Measurements from ENCODE around the gene ACADVL. TPM values are rescaled to one million over a fixed set of nuclear protein-coding genes. Genes with fewer than 3 reads are reported as not detected.
"Not testable (repeated sequence)": the region's sequence is repeated elsewhere in the genome, so short reads cannot be mapped to it uniquely, and the experiment has no call there.

ACADVL gene
- total and polyA plus RNA-seq, 7 experiments from 2014 or later, result 75.3 to 390 (median 335) TPM

DNA sequence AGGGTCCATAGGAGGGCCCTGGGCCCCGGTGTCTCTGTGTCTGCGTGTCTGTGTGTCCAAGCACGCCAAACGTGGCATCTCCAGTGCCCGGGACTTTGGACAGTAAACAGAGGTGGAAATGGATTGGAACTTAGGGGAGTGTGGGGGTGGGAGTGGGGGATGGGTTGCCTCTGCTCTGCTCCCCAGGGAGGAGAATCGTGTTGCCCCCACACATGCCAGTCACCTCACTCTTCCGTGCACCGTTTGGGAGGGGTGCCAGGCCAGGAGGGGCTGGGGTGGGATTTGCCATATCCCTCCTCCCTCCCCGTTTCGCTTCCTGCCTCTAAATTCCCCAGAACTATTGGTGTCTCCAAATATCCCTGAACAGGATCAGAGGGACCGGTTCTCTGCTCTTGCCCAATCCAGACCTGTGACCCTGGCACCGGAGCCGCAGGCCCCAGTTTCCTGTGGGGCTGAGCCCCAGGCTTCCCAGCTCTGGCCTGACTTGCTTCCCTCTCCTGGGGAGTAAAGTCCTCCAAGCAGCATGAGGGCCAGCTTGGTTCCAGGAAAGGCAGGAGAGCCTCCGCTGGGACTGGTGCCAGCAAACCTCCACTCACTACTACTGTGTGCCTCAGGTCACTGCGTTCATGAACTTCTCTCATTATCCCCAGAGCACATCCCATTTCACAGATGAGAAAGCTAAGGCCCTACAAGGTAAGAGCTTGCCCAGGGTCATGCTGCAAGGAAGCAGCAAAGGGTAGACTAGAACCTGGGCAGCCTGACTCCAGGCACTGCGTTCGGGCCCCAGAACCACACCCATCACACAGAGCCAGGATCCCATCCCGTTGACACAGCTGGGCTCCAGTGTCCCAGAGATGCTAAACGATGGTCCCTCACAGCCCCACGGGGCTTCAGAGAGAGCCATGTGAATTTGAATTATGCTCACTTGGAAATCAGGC is 40.2 kb upstream of the ACADVL start, which contains the start of gene ASGR1:
Gene ASGR1, minus strand, starts transcription at position 54 of the 938 bp plus-strand sequence. CDS start 807 bp downstream, outside the sequence.
- Mint-ChIP-seq H3K27me3 (peaks cover 0 to 13% (median 8%) of the 10 kb centered on the region in 5 donors), H3K4me1 (peaks cover 0 to 13% (median 10%) of the 10 kb centered on the region in 7 donors), H3K9me3 (no peaks in the 10 kb centered on the region), H3K27ac (no peak within 1 kb of the TSS), H3K4me3 (peak within 1 kb of the TSS in 7 of 10 donors; percentile 53 to 83 (median 79)), H3K36me3 (no peaks in the 10 kb centered on the region)
- Histone ChIP-seq H3K9me3 (ENCODE audit: control insufficient read depth in 2 of 3, low read length in 3 of 3) (no peaks in the 10 kb centered on the region), H3K4me3 (ENCODE audit: low read length) (no peak within 1 kb of the TSS), H3K36me3 (ENCODE audit: control insufficient read depth in 2 of 3, insufficient read depth in 3 of 3, low read length in 3 of 3) (no peaks in the 10 kb centered on the region), H3K27me3 (ENCODE audit: control insufficient read depth in 2 of 2, insufficient read depth in 2 of 2, low read length in 2 of 2) (no peaks in the 10 kb centered on the region), H3K27ac (ENCODE audit: low read depth, low read length) (no peak within 1 kb of the TSS), H3K4me1 (ENCODE audit: control insufficient read depth in 2 of 2, insufficient read depth in 2 of 2, low read length in 2 of 2) (peaks cover 9 to 16% of the 10 kb centered on the region in 2 donors)
- CTCF ChIA-PET, result interaction anchor here (0.5 kb wide), 1 partner anchor 177 kb away, joined by 3 read pairs; no protein-coding TSS in a partner anchor
- no peak for DNase-seq
- POLR2A ChIA-PET, result no interaction called here
- ATAC-seq, result no peak
- intact Hi-C loops (cut with micrococcal nuclease), result no loop called here

DNA sequence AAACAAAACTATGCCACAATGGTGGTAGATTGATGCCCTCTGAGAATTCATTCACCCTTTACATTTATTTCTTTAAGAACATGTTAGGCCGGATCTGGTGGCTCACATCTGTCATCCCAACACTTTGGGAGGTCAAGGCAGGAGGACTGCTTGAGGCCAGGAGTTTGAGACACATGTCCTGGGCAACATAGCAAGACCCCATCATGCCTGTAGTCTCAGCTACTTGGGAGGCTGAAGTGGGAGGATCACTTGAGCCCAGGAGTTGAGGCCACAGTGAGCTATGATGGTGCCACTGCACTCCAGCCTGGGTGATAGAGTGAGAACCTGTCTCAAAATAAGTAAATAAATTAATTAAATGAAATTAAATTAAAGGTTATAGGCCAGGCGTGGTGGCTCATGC is 37.6 kb upstream of the ACADVL start:
- H3K9me3 ChIP-seq (ENCODE audit: control insufficient read depth in 2 of 3, low read length in 3 of 3); intact Hi-C loops (cut with micrococcal nuclease); POLR2A ChIA-PET; ATAC-seq; H3K27ac ChIP-seq (ENCODE audit: low read depth, low read length); H3K9me3 Mint-ChIP-seq; DNase-seq; H3K27ac Mint-ChIP-seq; H3K27me3 ChIP-seq (ENCODE audit: control insufficient read depth in 2 of 2, insufficient read depth in 2 of 2, low read length in 2 of 2); H3K36me3 Mint-ChIP-seq; H3K4me3 ChIP-seq (ENCODE audit: low read length); H3K4me3 Mint-ChIP-seq; H3K36me3 ChIP-seq (ENCODE audit: control insufficient read depth in 2 of 3, insufficient read depth in 3 of 3, low read length in 3 of 3): not testable (repeated sequence)
- H3K4me1 Mint-ChIP-seq, result peaks cover 6 to 18% (median 15%) of the 10 kb centered on the region in 7 donors
- H3K27me3 Mint-ChIP-seq, result peaks cover 0 to 13% (median 8%) of the 10 kb centered on the region in 5 donors
- H3K4me1 ChIP-seq (ENCODE audit: control insufficient read depth in 2 of 2, insufficient read depth in 2 of 2, low read length in 2 of 2), result peaks cover 7 to 11% of the 10 kb centered on the region in 2 donors
- CTCF ChIA-PET, result interaction anchor here (0.6 kb wide), 1 partner anchor 131 kb away, joined by 4 read pairs; no protein-coding TSS in a partner anchor

DNA sequence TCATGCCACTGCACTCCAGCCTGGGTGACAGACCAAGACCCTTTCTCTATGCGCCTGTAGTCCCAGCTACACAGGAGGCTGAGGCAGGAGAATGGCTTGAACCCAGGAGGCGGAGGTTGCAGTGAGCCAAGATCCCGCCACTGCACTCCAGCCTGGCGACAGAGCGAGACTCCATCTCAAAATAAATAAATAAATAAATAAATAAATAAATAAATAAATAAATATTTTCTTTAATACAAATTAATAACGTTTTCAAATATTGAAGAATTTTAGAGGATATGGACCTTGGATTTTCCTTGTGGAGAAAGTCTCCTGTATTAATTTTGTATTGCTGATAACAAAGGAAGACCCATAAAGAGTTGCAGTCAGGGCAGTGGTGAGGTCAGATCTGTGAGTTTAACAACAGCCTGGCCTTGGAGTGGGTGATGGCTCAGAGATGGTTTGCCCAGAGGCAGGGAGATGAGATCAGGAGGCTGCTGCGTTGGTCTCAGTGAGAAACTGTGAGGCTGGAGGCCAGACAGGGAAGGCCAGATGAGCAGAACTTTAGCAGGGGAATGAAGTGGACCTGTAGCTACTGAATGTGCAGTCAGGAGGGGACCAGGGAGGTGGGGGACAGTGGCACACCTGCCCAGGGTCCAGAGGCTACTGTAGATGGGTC is 36.2 kb upstream of the ACADVL start:
- H3K4me1 Mint-ChIP-seq, result peaks cover 0 to 8% (median 6%) of the 10 kb centered on the region in 7 donors
- H3K9me3 Mint-ChIP-seq, result no peaks in the 10 kb centered on the region
- H3K27me3 Mint-ChIP-seq, result no peaks in the 10 kb centered on the region
- no peak overlapping the region for H3K4me3 ChIP-seq (ENCODE audit: low read length)
- no peak overlapping the region for H3K27ac ChIP-seq (ENCODE audit: low read depth, low read length)
- ChIA-PET CTCF (interaction anchor here (0.6 kb wide), 2 partner anchors 51 to 211 kb away, joined by 3 read pairs; no protein-coding TSS in a partner anchor), POLR2A (interaction anchor here (0.7 kb wide), 1 partner anchor 31 kb away, joined by 3 read pairs; no protein-coding TSS in a partner anchor)
- no peaks in the 10 kb centered on the region for H3K4me1 ChIP-seq (ENCODE audit: control insufficient read depth in 2 of 2, insufficient read depth in 2 of 2, low read length in 2 of 2)
- intact Hi-C loops (cut with micrococcal nuclease), result no loop called here
- no peak overlapping the region for H3K4me3 Mint-ChIP-seq
- H3K27ac Mint-ChIP-seq, result peak overlapping the region in 2 of 9 donors; percentile 48 to 87
- no peaks in the 10 kb centered on the region for H3K27me3 ChIP-seq (ENCODE audit: control insufficient read depth in 2 of 2, insufficient read depth in 2 of 2, low read length in 2 of 2)
- H3K36me3 Mint-ChIP-seq, result no peaks in the 10 kb centered on the region
- H3K36me3 ChIP-seq (ENCODE audit: control insufficient read depth in 2 of 3, insufficient read depth in 3 of 3, low read length in 3 of 3), result no peaks in the 10 kb centered on the region
- DNase-seq (no peak), ATAC-seq (no peak)
- no peaks in the 10 kb centered on the region for H3K9me3 ChIP-seq (ENCODE audit: control insufficient read depth in 2 of 3, low read length in 3 of 3)

DNA sequence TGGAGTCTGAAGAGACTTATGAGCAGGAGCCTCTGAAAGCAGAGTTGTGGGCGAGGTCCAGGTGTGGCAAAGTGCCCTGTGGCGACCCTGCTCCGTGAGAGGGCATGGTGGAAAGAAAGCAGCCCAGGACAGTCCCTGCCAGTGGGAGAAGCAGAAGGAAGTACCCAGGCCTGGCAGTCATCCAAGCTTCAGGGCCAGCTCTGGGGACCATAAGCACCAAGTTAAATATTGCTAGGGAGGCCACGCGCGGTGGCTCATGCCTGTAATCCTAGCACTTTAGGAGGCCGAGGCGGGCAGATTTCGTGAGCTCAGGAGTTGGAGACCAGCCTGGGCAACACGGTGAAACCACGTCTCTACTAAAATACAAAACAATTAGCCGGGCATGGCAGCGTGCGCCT is 35.6 kb upstream of the ACADVL start:
- Histone ChIP-seq H3K27ac (ENCODE audit: low read depth, low read length) (no peak overlapping the region), H3K27me3 (ENCODE audit: control insufficient read depth in 2 of 2, insufficient read depth in 2 of 2, low read length in 2 of 2) (no peaks in the 10 kb centered on the region), H3K36me3 (ENCODE audit: control insufficient read depth in 2 of 3, insufficient read depth in 3 of 3, low read length in 3 of 3) (no peaks in the 10 kb centered on the region), H3K4me1 (ENCODE audit: control insufficient read depth in 2 of 2, insufficient read depth in 2 of 2, low read length in 2 of 2) (no peaks in the 10 kb centered on the region), H3K4me3 (ENCODE audit: low read length) (no peak overlapping the region), H3K9me3 (ENCODE audit: control insufficient read depth in 2 of 3, low read length in 3 of 3) (no peaks in the 10 kb centered on the region)
- H3K4me3 Mint-ChIP-seq, result no peak overlapping the region
- H3K36me3 Mint-ChIP-seq, result no peaks in the 10 kb centered on the region
- intact Hi-C loops (cut with micrococcal nuclease), result no loop called here
- no peak for DNase-seq
- H3K4me1 Mint-ChIP-seq, result peaks cover 0 to 8% (median 6%) of the 10 kb centered on the region in 7 donors
- no peaks in the 10 kb centered on the region for H3K9me3 Mint-ChIP-seq
- H3K27me3 Mint-ChIP-seq, result no peaks in the 10 kb centered on the region
- ChIA-PET POLR2A (no interaction called here), CTCF (no interaction called here)
- no peak for ATAC-seq
- H3K27ac Mint-ChIP-seq, result no peak overlapping the region

DNA sequence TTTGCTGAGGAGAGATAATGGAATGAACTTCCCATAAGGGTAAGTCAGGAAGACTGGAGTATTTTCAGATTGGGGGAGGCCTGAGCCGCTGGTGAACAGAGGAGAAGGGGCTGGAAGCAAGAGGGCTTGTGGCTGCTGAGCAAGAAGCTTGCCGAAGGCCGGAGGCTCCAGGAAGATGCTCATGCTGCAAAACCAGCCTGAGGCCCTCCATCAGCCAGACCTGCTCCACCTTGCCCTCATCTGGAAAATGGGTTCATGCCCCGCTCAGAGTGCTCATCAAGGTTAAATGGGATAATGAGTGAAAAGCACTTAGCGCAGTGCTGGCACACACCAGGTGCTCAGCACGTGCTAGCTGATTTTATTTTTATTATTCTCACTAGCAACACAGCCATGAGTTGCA is 35.1 kb upstream of the ACADVL start:
- H3K36me3 ChIP-seq (ENCODE audit: control insufficient read depth in 2 of 3, insufficient read depth in 3 of 3, low read length in 3 of 3), result no peaks in the 10 kb centered on the region
- Mint-ChIP-seq H3K27me3 (no peaks in the 10 kb centered on the region), H3K27ac (no peak overlapping the region), H3K9me3 (no peaks in the 10 kb centered on the region), H3K4me3 (no peak overlapping the region), H3K4me1 (peaks cover 0 to 8% (median 6%) of the 10 kb centered on the region in 7 donors), H3K36me3 (no peaks in the 10 kb centered on the region)
- DNase-seq, result no peak
- no peaks in the 10 kb centered on the region for H3K27me3 ChIP-seq (ENCODE audit: control insufficient read depth in 2 of 2, insufficient read depth in 2 of 2, low read length in 2 of 2)
- H3K4me1 ChIP-seq (ENCODE audit: control insufficient read depth in 2 of 2, insufficient read depth in 2 of 2, low read length in 2 of 2), result no peaks in the 10 kb centered on the region
- no peak overlapping the region for H3K27ac ChIP-seq (ENCODE audit: low read depth, low read length)
- intact Hi-C loops (cut with micrococcal nuclease), result no loop called here
- no peaks in the 10 kb centered on the region for H3K9me3 ChIP-seq (ENCODE audit: control insufficient read depth in 2 of 3, low read length in 3 of 3)
- ChIA-PET CTCF (no interaction called here), POLR2A (no interaction called here)
- no peak overlapping the region for H3K4me3 ChIP-seq (ENCODE audit: low read length)
- ATAC-seq, result no peak

DNA sequence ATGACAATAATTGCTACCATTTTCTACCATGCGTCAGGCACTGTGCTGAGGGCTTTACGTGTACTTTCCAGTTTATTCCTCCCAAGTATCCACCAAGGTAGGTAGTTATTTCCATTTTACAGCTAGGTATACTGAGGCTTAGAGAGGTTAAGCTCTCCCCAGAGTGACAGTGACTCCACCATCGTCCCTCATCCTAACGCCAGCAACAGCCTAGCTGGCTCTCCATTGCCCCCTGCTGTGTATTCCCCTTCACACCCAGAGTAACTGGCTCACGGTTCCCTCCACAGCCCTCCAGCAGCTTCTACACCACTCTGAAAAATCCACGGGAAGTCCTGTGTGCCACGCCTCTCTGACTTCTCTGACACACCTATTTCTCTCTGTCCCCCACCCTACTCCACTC is 33.5 kb upstream of the ACADVL start:
- H3K9me3 Mint-ChIP-seq, result no peaks in the 10 kb centered on the region
- POLR2A ChIA-PET, result no interaction called here
- DNase-seq, result no peak
- peaks cover 0 to 8% (median 6%) of the 10 kb centered on the region in 7 donors for H3K4me1 Mint-ChIP-seq
- no peaks in the 10 kb centered on the region for H3K27me3 ChIP-seq (ENCODE audit: control insufficient read depth in 2 of 2, insufficient read depth in 2 of 2, low read length in 2 of 2)
- CTCF ChIA-PET, result no interaction called here
- no peak overlapping the region for H3K4me3 ChIP-seq (ENCODE audit: low read length)
- ATAC-seq, result peak; percentile 29
- peaks cover 0 to 2% (median 0%) of the 10 kb centered on the region in 5 donors for H3K36me3 Mint-ChIP-seq
- no peak overlapping the region for H3K4me3 Mint-ChIP-seq
- H3K27ac ChIP-seq (ENCODE audit: low read depth, low read length), result no peak overlapping the region
- peaks cover 0 to 7% (median 0%) of the 10 kb centered on the region in 3 experiments for H3K36me3 ChIP-seq (ENCODE audit: control insufficient read depth in 2 of 3, insufficient read depth in 3 of 3, low read length in 3 of 3)
- intact Hi-C loops (cut with micrococcal nuclease), result no loop called here
- no peaks in the 10 kb centered on the region for H3K27me3 Mint-ChIP-seq
- no peaks in the 10 kb centered on the region for H3K9me3 ChIP-seq (ENCODE audit: control insufficient read depth in 2 of 3, low read length in 3 of 3)
- H3K4me1 ChIP-seq (ENCODE audit: control insufficient read depth in 2 of 2, insufficient read depth in 2 of 2, low read length in 2 of 2), result no peaks in the 10 kb centered on the region
- peak overlapping the region in 1 of 9 donors; percentile 88 for H3K27ac Mint-ChIP-seq

Data from naive thymus-derived CD4-positive, alpha-beta T cell (primary cell).